Measurements from ENCODE around the gene BEND6. TPM values are rescaled to one million over a fixed set of nuclear protein-coding genes. Genes with fewer than 3 reads are reported as not detected.

The BEND6 gene
- total RNA-seq, 4 donors from 2014 or later = 0.27 to 0.58 (median 0.42) TPM; not detected in 1

GRCh38 chr6:56913285-56914074 is 41.4 kb upstream of the BEND6 start:
- no peak for TF ChIP-seq POLR2A (IDR thresholded peaks at IDR 0.05)
- no peak for TF ChIP-seq CTCF (IDR thresholded peaks at IDR 0.05)
- no peak overlapping the region for H3K4me3 ChIP-seq (ENCODE audit: low read depth, poor library complexity, severe bottlenecking)
- no peak for DNase-seq (ENCODE audit: low spot score in 2 of 2)
- WGBS, 2 donors = 50 to 57% methylated on average over 3 of the region's 3 CpGs
- intact Hi-C loops (cut with DNase I; ENCODE audit: low total_unique reads) = no loop called here

- TF ChIP-seq CTCF (IDR thresholded peaks at IDR 0.05) (no peak), POLR2A (IDR thresholded peaks at IDR 0.05) (no peak)
- no peak overlapping the region for H3K4me3 ChIP-seq (ENCODE audit: low read depth, poor library complexity, severe bottlenecking)
- DNase-seq (ENCODE audit: low spot score in 2 of 2) = no peak
- intact Hi-C loops (cut with DNase I; ENCODE audit: low total_unique reads) = no loop called here
- WGBS, 2 donors = 52 to 53% methylated on average over 8 of the region's 8 CpGs
Measured at GRCh38 chr6:56914798-56915658, 39.9 kb upstream of the BEND6 start.

GRCh38 chr6:56915832-56916231 is 39.1 kb upstream of the BEND6 start:
- no peak for DNase-seq (ENCODE audit: low spot score in 2 of 2)
- intact Hi-C loops (cut with DNase I; ENCODE audit: low total_unique reads) = no loop called here
- 87 to 89% methylated on average over 4 of the region's 4 CpGs for WGBS, 2 donors

GRCh38 chr6:56916849-56917551 is 37.9 kb upstream of the BEND6 start:
- 55 to 67% methylated on average over 2 of the region's 2 CpGs for WGBS, 2 donors
- TF ChIP-seq CTCF (IDR thresholded peaks at IDR 0.05) = no peak
- TF ChIP-seq POLR2A (IDR thresholded peaks at IDR 0.05) = no peak
- no peak overlapping the region for H3K4me3 ChIP-seq (ENCODE audit: low read depth, poor library complexity, severe bottlenecking)
- intact Hi-C loops (cut with DNase I; ENCODE audit: low total_unique reads) = no loop called here
- DNase-seq (ENCODE audit: low spot score in 2 of 2) = no peak

More at GRCh38 chr6:56915832-56916231, 39.1 kb upstream of the BEND6 start:
- no peak overlapping the region for H3K4me3 ChIP-seq (ENCODE audit: low read depth, poor library complexity, severe bottlenecking)
- TF ChIP-seq CTCF (IDR thresholded peaks at IDR 0.05) (no peak), POLR2A (IDR thresholded peaks at IDR 0.05) (no peak)

- intact Hi-C loops (cut with DNase I; ENCODE audit: low total_unique reads) = no loop called here
- TF ChIP-seq CTCF (IDR thresholded peaks at IDR 0.05) (no peak), POLR2A (IDR thresholded peaks at IDR 0.05) (no peak)
- DNase-seq (ENCODE audit: low spot score in 2 of 2) = no peak
- H3K4me3 ChIP-seq (ENCODE audit: low read depth, poor library complexity, severe bottlenecking) = no peak overlapping the region
Measured at GRCh38 chr6:56922645-56923044, 32.3 kb upstream of the BEND6 start.

Measured in lower leg skin (tissue), 4 donors.